GM18873 (cell line): ENCODE results near the gene PALM.

Source experiments
- ATAC-seq: cut with Tn5 transposase; IDR thresholded peaks from one replicate; pipeline ENCODE4 v1.9.1; 2021; ENCODE audit warnings: mild to moderate bottlenecking, moderate library complexity, moderate number of reproducible peaks; ENCODE audit not compliant: unreplicated experiment, low FRiP score

PALM gene

DNA sequence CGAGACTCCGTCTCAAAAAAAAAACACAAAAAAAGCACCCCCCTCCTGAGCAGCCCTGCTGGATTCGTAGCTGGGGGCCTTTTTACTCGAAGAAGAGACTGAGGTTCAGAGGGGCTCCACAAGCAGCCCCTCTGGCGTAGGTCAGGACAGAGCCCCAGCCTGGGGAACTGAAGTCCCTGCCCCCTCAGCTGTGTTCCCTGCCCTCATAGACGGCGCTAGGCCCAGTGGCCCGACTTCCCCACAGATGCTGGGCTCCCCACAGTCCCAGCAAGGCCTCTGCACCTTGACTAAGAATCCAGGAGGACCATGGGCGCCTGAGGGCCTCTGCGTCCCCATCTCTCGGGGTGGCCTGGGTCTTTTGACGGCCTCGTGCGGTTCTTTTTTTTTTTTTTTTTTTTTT, 41.1 kb downstream of the PALM start:
- ATAC-seq: no peak

DNA sequence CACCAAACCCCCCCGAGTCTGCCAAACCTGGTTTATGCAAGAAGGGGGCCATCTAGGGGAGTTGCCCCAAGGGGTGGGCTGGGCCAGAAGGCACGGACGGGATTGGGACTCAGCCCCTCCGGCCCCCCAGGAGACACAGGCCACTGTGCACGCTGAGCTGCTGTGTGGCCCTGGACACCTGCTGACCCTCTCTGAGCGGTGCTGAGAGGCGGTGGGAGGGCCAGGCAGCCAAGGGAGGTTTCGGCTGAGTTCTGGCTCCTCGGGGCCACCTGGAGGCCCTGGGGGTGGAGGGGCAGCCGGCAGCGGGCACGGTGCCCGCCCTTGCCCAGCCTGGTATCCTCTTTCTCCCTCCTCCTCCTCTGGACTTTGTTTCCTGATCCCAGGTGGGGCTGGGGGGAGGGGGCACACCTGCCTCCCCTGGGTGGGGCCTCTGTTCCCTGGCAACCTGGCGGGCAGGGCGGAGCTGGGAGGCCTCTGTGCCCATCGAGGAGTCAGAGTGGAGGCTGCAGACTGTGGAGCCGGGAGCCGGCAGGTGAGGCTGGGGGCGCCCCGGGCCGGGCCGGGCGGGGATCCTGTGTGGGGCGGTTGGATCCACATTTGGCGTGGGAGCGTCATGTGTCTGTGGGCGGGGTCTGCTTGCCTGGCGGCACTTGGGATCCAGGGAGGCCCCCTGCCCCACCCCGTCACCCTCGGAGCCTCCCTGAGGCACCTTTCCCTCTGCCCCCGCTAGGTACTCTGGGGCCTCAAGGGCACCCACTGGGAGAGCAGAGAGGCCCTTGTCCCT, 42.1 kb downstream of the PALM start, which contains the start of gene MISP:
Gene MISP, plus strand, starts transcription at position 473 of the 784 bp plus-strand sequence. CDS start 5,835 bp downstream, outside the sequence.
- no peak for ATAC-seq

DNA sequence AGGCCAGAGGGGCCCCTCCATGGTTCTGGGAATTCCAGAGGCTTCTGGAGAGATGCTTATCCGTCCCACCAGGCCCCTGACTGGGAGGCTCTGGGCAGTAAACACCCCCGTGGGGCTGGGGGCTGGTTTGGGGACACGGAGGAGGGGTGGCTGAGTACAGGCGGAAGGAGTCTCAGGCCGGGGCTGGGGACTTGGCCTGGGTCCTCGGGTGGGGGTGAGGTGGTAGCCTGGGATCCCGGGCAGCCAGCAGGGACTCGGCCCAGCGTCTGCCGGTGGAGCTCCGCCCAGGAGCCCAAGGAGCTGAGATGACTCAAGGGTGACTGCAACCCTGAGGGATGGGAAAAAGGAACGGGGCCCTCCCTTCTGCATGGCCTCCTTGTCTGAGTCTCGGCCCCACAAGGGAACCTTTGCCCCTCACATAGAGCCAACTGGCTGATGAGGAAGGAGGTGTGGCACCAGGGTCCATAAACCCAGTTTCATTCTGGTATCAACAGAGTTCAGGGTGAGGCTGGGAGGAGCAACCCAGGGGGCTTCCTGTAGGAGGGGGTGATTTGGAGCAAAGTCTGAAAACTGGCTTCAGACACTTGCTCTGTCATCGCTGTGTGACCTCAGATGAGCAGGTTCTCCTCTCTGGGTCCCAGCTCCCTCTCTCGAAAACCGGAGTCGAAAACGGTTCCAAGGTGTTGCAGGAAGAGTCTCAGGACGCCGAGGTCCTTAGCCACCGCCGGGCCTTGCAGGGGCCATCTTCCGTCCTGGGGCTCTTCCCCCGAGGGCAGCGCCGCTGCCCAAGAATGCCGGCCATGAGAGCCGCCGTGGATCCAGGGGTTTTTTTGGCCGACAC, 43.0 kb downstream of the PALM start:
- ATAC-seq: no peak

DNA sequence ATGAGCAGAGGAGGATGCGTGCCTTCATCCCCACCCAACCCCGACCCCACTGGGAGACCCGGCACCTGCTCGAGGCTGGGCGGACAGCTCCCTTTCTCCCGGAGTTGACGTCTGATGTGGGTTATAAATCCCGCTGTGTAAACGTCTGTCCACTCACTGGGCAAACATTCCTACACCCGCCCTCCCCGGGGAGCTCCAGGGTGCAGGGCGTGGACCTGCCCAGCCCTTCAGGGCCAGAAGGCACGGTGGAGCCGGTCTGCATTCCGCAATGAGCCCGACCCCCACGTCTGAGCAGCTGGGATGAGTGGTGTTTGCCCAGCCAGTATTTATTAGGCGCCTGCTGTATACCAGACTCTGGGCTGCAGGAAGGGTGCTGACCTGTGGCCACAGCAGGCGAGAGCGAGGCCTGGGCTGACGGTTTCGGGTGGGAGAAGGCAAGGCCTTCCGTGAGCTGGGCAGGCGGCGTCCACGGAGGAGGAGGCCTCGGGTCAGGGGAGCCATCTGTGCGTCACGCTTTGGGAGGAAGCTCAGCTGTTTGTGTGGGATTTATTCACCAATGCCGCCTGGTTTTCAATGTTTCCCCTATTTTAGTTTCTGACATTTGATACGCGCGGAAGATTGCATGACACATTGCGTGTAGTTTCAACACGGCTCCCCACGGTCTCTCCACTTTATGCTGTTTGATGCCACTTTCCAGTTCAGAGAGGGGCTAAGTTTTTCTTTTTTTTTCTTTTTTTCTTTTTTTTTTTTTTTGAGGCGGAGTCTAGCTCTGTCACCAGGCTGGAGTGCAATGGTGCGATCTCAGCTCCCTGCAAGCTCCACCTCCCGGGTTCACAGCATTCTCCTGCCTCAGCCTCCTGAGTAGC, 44.1 kb downstream of the PALM start:
- ATAC-seq: no peak

DNA sequence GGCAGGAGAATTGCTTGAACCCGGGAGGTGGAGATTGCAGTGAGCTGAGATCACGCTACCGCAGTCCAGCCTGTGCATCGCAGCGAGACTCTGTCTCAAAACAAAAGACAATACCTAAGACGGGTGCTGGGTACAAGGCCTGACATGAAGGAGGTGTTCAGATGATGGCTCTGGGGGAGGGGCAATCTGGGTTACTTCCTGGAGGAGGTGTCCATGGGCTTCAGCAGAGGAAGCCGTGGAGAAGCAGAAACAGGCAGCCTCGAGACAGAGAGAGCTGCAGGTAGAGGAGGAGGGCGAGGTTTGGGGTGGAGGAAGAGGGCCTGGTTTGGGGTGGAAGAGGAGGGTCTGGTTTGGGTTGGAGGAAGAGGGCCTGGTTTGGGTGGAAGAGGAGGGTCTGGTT, 45.8 kb downstream of the PALM start:
- no peak for ATAC-seq

DNA sequence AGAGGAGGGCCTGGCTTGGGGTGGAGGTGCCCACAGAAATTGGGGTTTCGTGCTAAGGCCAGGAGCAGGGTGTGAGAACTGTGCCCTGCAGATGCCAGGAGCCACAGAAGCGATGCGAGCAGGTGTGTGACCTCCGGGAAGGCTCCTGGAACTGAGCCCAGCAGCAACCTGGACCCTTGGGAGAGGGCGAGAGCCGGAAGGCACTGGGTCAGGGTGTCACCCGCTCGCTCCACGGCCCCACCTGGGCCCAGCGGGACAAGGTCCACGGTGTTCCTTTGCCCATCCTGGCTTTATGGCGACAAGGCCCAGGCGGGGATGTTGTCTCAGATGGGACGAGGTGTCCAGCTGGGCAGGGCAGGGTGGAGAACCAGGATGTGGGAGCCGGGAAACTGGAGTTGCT, 46.3 kb downstream of the PALM start:
- no peak for ATAC-seq

DNA sequence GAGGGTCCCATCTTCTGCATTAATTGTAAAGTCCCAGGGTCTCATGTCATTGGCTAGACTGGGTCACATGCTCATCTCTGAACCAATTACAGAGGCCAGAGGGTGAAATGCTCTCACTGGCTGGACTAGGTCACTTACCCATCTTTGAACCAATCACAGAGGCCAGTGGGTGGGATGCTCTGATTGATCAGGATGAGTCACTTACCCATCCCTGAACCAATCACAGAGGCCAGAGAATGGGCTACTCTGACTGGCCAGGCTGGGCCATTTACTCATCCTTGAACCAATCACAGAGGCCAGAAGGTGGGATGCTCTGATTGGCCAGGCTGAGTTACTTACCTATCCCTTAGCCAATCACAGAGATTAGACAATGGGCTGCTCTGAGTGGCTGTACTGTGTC, 47.5 kb downstream of the PALM start:
- ATAC-seq: no peak

DNA sequence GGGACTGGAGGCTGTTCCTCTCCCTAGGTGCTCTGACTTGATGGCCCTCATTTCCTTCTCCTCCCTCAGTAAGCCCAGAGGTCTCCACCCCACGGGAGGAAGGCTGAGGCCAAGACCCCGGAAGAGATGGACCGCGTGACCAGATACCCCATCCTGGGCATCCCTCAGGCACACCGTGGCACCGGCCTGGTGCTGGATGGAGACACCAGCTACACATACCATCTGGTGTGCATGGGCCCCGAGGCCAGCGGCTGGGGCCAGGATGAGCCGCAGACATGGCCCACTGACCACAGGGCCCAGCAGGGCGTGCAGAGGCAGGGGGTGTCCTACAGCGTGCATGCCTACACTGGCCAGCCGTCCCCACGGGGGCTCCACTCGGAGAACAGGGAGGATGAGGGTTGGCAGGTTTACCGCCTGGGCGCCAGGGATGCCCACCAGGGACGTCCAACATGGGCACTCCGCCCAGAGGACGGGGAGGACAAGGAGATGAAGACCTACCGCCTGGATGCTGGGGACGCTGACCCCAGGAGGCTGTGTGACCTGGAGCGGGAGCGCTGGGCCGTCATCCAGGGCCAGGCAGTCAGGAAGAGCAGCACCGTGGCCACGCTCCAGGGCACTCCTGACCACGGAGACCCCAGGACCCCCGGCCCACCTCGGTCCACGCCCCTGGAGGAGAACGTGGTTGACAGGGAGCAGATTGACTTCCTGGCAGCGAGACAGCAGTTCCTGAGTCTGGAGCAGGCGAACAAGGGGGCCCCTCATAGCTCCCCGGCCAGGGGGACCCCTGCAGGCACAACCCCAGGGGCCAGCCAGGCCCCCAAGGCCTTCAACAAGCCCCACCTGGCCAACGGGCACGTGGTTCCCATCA, 48.3 kb downstream of the PALM start:
- no peak for ATAC-seq

DNA sequence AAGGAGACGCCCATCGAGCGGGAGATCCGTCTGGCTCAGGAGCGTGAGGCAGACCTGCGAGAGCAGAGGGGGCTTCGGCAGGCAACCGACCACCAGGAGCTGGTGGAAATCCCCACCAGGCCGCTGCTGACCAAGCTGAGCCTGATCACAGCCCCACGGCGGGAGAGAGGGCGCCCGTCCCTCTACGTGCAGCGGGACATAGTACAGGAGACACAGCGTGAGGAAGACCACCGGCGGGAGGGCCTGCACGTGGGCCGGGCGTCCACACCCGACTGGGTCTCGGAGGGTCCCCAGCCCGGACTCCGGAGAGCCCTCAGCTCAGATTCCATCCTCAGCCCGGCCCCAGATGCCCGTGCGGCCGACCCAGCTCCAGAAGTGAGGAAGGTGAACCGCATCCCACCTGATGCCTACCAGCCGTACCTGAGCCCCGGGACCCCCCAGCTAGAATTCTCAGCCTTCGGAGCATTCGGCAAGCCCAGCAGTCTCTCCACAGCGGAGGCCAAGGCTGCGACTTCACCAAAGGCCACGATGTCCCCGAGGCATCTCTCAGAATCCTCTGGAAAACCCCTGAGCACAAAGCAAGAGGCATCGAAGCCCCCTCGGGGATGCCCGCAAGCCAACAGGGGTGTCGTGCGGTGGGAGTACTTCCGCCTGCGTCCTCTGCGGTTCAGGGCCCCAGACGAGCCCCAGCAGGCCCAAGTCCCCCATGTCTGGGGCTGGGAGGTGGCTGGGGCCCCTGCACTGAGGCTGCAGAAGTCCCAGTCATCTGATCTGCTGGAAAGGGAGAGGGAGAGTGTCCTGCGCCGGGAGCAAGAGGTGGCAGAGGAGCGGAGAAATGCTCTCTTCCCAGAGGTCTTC, 49.3 kb downstream of the PALM start:
- no peak for ATAC-seq

DNA sequence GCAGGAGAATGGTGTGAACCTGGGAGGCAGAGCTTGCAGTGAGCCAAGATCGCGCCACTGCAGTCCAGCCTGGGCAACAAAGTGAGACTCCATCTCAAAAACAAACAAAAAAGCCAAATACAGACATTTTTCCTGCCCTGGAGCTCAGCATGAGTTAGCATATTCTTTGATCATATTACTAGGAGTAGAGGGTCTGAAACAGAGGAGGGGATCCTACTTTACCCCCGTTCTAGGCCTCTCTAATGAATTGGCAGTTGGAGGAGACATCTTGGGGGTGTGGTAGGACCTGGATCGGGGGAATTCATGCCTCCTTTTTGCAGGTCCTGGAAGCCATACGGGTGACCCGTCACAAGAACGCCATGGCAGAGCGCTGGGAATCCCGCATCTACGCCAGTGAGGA, 54.4 kb downstream of the PALM start:
- no peak for ATAC-seq

DNA sequence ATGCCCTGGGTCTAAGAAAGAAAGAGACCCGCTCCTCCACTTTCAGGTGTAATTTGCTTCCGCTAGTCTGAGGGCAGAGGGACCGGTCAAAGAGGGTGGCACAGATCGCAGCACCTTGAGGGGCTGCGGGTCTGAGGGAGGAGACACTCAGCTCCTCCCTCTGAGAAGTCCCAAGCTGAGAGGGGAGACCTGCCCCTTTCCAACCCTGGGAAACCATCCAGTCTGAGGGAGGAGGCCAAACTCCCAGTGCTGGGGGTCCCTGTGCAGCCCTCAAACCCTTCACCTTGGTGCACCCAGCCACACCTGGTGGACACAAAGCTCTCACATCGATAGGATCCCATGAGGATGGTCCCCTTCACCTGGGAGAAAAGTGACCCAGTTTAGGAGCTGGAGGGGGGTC, 55.1 kb downstream of the PALM start:
- ATAC-seq: no peak

DNA sequence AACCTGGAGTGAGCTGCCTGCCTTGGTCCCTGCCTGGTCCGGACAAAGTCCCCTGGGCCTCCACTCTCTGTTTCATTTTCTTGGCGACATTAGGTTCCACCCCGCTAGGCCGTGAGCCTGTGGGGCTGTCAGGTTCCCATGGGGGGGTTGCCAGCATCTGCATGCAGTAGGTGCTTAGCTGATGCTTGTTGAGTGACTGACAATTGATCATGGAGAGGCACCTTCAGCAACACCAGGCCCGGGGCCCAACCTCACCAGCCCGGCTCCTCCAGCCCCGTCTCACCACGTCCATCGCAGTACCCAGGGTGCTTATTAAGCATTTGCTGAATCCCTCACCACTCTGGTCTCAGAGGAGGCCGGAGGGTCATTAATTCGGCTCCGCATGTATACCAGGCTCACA, 55.6 kb downstream of the PALM start:
- ATAC-seq: no peak

DNA sequence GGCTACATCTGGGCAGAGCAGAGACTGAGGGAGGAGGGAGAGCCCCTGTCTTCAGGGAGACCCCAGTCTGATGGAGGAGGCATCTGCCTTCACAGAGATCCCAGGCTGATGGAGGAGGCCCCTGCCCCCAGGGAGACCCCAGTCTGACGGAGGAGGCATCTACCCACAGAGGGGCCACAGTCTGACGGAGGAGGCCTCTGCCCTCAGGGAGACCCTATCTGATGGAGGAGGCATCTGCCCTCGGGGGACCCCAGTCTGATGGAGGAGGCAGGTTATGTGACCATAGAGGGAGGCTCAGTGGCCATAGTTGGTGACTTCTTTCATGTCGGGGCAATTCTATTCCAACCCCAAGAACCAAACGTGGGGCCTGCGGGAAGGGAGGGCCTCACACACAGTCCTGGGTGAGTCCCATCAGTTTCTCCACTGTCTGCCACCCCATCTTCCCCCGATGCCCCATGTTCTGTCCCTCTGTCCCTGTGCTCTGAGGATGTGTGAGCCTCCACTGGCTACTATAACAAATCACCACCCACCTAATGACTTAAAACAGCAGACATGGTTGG, 56.5 kb downstream of the PALM start:
- ATAC-seq: no peak

DNA sequence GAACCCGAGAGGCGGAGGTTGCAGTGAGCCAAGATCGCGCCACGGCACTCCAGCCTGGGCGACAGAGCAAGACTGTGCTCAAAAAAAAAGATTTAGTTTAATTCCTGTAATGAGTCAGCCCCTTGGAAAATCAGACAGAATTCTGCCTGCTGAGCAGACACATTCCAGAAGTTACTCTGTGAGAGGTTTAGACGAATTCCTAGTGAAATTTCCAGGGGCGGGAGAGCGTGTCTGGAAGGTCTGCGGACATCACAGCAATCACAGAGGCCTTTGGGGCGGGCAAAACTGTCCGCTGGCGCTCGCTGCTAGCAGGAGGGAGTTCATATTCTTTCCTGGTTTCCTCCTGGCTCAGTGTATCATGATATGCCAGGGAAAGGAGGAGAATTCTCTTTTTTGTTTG, 59.7 kb downstream of the PALM start:
- ATAC-seq: no peak

DNA sequence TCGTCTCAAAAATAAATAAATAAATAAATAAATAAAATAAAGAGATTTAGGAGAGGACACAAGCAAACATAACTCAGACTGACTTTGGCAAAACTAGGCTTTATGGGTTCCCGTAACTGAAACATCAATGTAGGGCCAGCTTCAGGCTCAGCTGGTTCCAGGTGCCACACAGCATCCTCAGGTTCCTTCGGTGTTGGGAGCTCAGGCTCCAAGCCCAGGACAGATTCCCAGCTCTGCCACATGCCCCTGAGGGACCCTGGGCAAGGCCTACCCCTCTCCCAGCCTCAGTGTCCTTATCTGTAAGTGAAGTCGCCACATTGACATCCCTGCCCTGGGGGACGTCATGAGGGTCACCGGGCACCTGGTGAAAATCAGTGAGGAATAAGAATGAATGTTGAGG, 60.9 kb downstream of the PALM start:
- no peak for ATAC-seq

DNA sequence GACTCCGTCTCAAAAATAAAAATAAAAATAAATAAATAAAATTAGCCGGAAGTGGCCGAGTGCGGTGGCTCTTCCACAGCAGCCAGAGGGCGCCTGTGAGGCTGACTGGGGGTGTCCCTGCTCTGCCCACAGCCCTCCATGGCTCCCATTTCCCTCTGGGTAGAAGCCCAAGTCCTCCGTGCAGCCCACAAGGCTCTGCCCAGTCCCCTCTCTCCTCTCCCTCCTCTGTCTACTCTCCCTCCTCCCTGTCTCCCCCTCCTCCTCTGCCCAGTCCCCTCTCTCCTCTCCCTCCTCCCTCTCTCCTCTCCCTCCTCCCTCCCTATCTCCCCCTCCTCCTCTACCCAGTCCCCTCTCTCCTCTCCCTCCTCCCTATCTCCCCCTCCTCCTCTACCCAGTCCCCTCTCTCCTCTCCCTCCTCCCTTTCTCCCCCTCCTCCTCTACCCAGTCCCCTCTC, 62.6 kb downstream of the PALM start:
- no peak for ATAC-seq

DNA sequence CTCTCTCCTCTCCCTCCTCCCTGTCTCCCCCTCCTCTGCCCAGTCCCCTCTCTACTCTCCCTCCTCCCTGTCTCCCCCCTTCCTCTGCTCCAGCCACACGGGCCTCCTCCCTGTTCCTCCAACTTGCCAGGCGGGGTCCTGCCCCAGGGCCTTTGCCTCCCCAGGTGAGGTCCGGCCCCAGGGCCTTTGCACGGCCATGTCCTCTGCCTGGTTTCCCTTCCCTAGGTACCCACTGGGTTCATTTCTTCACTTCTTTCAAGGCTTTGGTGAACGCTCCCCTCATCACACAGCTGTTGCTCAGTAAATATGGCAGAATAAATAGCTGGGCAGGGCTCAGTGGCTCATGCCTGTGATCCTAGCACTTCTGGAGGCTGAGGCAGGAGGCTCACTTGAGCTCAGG, 63.3 kb downstream of the PALM start:
- no peak for ATAC-seq

DNA sequence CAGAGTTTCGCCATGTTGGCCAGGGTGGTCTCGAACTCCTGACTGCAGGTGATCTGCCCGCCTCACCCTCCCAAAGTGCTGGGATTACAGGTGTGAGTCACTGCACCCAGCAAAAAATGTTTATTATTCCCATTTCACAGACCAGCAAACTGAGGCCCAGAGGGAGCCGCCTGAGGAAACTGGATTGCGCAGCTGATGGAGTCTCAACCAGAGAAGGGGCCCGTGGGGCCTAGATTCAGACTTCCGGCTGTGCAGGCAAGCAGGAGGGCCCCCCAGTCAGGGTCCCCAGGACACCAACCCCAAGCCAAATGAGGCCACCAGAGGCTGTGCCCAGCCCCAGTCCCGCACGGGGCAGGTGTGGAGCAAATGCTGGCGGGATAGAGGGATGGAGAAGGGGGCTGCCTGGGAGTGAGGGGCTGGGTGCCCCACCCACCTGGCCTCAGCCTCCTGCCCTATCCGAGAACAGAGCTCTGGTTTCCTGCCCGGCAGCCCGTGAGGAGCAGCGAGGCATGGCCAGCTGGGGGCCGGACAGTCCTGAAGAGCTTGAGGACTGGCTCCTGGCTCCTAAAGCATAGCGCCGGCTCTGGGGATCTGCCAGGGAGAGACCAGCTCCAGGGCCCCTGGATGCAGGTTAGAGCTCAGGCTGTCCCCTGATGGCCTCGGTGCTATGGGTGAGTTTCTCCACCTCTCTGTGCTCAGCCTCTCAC, 64.1 kb downstream of the PALM start:
- ATAC-seq: no peak
